Uterus (tissue), 4 donors: Measurements from ENCODE around the gene SEZ6. TPM values are rescaled to one million over a fixed set of nuclear protein-coding genes. Genes with fewer than 3 reads are reported as not detected.

Experiments
- DNase-seq, 2 donors: peaks; one replicate each; pipeline ENCODE4 v3.0.0-alpha.2; 2019 to 2020
- H3K27ac ChIP-seq, 2 donors: fragments of 200-600 bp; sonication (generic); 1 replicate in 1 of 2; 2 replicates in 1 of 2; pipeline ENCODE4 v1.5.1; 2016 to 2018
- H3K27me3 ChIP-seq, 2 donors: fragments of 200-600 bp; sonication (generic); one replicate each; pipeline ENCODE4 v1.5.1; 2018 to 2019; ENCODE audit warnings: control low read depth in 1 of 2
- H3K36me3 ChIP-seq, 2 donors: fragments of 200-600 bp; sonication (generic); one replicate each; pipeline ENCODE4 v1.5.1; 2019; ENCODE audit warnings: control low read depth in 1 of 2
- H3K4me1 ChIP-seq, 2 donors: fragments of 200-600 bp; sonication (generic); one replicate each; pipeline ENCODE4 v1.5.1; 2018 to 2019; ENCODE audit warnings: control low read depth in 1 of 2
- H3K4me3 ChIP-seq, 2 donors: fragments of 200-600 bp; sonication (generic); 1 replicate in 1 of 2; 2 replicates in 1 of 2; pipeline ENCODE4 v1.5.1; 2018 to 2019; ENCODE audit warnings: mild to moderate bottlenecking in 1 of 2
- H3K9me3 ChIP-seq, 2 donors: fragments of 200-600 bp; sonication (generic); one replicate each; pipeline ENCODE4 v1.5.1; 2019; ENCODE audit warnings: control low read depth in 1 of 2
- CTCF ChIP-seq, 4 experiments: fragments of 200-600 bp in 2 of 4; fragments of 450-650 bp in 2 of 4; sonication (generic) in 2 of 4; IDR thresholded peaks; one replicate each; pipeline ENCODE4 v1.5.1; 2016 to 2019; ENCODE audit warnings: antibody characterized with exemption in 4 of 4, mild to moderate bottlenecking in 2 of 4, moderate library complexity in 1 of 4
- POLR2A ChIP-seq, 2 donors: fragments of 450-650 bp; IDR thresholded peaks; one replicate each; pipeline ENCODE4 v1.6.1; 2016; ENCODE audit warnings: antibody characterized with exemption in 2 of 2, mild to moderate bottlenecking in 1 of 2, moderate library complexity in 1 of 2
- intact Hi-C: fragments of 100-400 bp; cut with DNase I; formaldehyde crosslinking; loops from one replicate; pipeline ENCODE4 v1.15.1; 2023; ENCODE audit warnings: low total_unique reads
- total RNA-seq, 4 donors: library from RNA; depleted of rRNA in 3 of 4; stranded (reverse); fragments of >200 nt in 3 of 4; gene quantifications; one replicate each; pipeline versions ENCODE4 v1.1.0 to v1.2.4, GENCODE V29; 2014 to 2023
- donor health status: DM: yes; HTN: yes; CAD: no.

The SEZ6 gene
- total RNA-seq, 4 donors from 2014 or later = 0.07 TPM; not detected in 3

DNA sequence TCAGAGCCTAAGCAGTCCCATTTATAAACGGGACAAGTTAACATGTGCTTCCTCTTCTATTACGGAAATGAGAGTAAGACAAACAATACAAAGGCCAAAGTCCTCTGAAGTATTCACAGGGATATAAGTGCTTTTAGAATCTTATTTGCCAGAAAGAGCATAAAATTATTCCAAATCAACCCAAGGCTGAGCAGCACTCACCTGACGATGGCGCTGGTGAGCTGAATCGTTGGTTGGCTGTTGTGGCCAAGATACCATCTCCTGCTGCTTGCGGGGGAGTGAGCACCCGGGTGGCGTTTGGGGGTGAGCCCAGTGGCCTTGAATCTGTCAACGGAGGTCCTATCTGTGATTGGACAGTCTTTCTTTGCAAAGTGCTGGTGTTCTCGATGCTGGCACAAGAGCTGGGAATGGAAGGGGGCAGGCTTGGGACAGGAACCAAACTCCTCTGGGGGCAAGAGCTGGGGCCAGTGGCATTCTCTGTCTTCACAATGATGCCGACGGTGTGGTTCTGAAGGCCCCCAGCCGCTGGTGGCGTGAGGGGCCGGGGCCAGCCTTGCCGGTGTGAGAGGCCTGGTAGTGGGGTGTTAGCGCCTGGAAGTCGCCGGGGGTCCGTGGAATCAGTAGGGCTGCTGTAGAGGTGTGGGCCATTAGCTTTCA is 93.4 kb downstream of the SEZ6 start:
- TF ChIP-seq POLR2A (IDR thresholded peaks at IDR 0.05) (no peak), CTCF (IDR thresholded peaks at IDR 0.05) (no peak)
- H3K4me1 ChIP-seq = peaks cover 11 to 14% of the 10 kb centered on the region in 2 donors
- no peaks in the 10 kb centered on the region for H3K36me3 ChIP-seq
- H3K4me3 ChIP-seq = no peak overlapping the region
- peak overlapping the region in 1 of 2 donors; percentile 2 for H3K27ac ChIP-seq
- no peak for DNase-seq
- no peaks in the 10 kb centered on the region for H3K27me3 ChIP-seq
- intact Hi-C loops = no loop called here
- no peaks in the 10 kb centered on the region for H3K9me3 ChIP-seq

DNA sequence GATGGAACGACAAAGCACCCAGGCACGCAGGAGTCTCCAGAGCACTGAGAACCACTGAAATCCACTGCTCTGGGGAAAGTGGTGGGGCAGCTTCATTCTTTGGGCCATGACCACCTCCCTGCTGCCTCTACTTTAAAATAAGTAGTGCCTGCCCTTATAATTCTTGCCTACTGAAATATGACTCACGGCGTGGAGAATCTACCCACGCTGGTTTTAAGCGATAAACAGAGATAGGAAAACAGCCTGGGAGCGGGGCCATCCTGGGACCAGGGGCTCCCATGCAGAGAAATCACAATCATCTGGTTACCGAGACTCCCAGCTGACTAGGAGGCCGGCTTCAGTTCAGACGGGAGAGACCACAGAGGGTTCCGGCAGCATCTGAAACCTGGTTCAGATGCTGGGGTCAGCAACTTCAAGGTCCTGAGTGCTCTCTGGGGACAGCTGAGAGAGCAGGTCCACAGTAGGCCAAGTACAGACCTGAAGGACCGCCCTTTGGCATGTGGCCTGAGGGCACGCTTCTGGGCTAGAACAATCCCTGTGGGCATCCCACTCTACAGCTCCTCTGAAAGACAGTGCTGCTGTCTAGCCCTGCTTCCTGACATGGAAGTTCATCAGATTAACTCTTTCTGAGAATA is 94.3 kb downstream of the SEZ6 start:
- peak overlapping the region in 1 of 2 donors; percentile 11 for H3K27ac ChIP-seq
- H3K4me1 ChIP-seq = peaks cover 11 to 14% of the 10 kb centered on the region in 2 donors
- H3K27me3 ChIP-seq = no peaks in the 10 kb centered on the region
- DNase-seq = no peak
- intact Hi-C loops = no loop called here
- H3K9me3 ChIP-seq = no peaks in the 10 kb centered on the region
- H3K36me3 ChIP-seq = no peaks in the 10 kb centered on the region
- no peak for TF ChIP-seq CTCF (IDR thresholded peaks at IDR 0.05)
- no peak for TF ChIP-seq POLR2A (IDR thresholded peaks at IDR 0.05)
- no peak overlapping the region for H3K4me3 ChIP-seq

GRCh38 chr17:28910534-28910933 is 95.3 kb downstream of the SEZ6 start:
- H3K4me3 ChIP-seq = no peak overlapping the region
- no peaks in the 10 kb centered on the region for H3K36me3 ChIP-seq
- H3K4me1 ChIP-seq = peaks cover 11 to 14% of the 10 kb centered on the region in 2 donors
- no peak overlapping the region for H3K27ac ChIP-seq
- H3K27me3 ChIP-seq = no peaks in the 10 kb centered on the region
- no peak for DNase-seq
- intact Hi-C loops = no loop called here
- TF ChIP-seq POLR2A (IDR thresholded peaks at IDR 0.05) = no peak
- no peak for TF ChIP-seq CTCF (IDR thresholded peaks at IDR 0.05)
- H3K9me3 ChIP-seq = no peaks in the 10 kb centered on the region

GRCh38 chr17:28908640-28909167 is 97.1 kb downstream of the SEZ6 start:
- Histone ChIP-seq H3K4me3 (no peak overlapping the region), H3K9me3 (no peaks in the 10 kb centered on the region), H3K36me3 (no peaks in the 10 kb centered on the region), H3K27me3 (no peaks in the 10 kb centered on the region), H3K4me1 (peaks cover 11 to 14% of the 10 kb centered on the region in 2 donors), H3K27ac (peak overlapping the region; percentile 78 to 84)
- intact Hi-C loops = no loop called here
- DNase-seq = peak; percentile 73 to 76
- TF ChIP-seq CTCF (IDR thresholded peaks at IDR 0.05) = no peak
- no peak for TF ChIP-seq POLR2A (IDR thresholded peaks at IDR 0.05)
